ENCODE data around the gene MICAL1. TPM values are rescaled to one million over a fixed set of nuclear protein-coding genes. Genes with fewer than 3 reads are reported as not detected.

The MICAL1 gene
- total RNA-seq, 1 donor = 48.1 TPM

GRCh38 chr6:109458774-109459531, 3.4 kb upstream of the MICAL1 start:
- TF ChIP-seq CTCF (IDR thresholded peaks at IDR 0.05; ENCODE audit: insufficient read depth, low read length) = no peak
- DNase-seq (ENCODE audit: low read depth) = no peak
- no peak overlapping the region for H3K4me3 ChIP-seq (ENCODE audit: low read depth, low read length)

GRCh38 chr6:109457562-109457996, 2.0 kb upstream of the MICAL1 start:
- H3K4me3 ChIP-seq (ENCODE audit: low read depth, low read length) = no peak overlapping the region
- no peak for DNase-seq (ENCODE audit: low read depth)
- no peak for TF ChIP-seq CTCF (IDR thresholded peaks at IDR 0.05; ENCODE audit: insufficient read depth, low read length)

- peak overlapping the region; percentile 88 for H3K4me3 ChIP-seq (ENCODE audit: low read depth, low read length)
- no peak for TF ChIP-seq CTCF (IDR thresholded peaks at IDR 0.05; ENCODE audit: insufficient read depth, low read length)
- DNase-seq (ENCODE audit: low read depth) = peak; percentile 96
Measured at GRCh38 chr6:109456710-109457561, 1.4 kb upstream of the MICAL1 start.

- H3K4me3 ChIP-seq (ENCODE audit: low read depth, low read length) = peak overlapping the region; percentile 88
- no peak for DNase-seq (ENCODE audit: low read depth)
- no peak for TF ChIP-seq CTCF (IDR thresholded peaks at IDR 0.05; ENCODE audit: insufficient read depth, low read length)
Measured at GRCh38 chr6:109456111-109456583, 575 bp upstream of the MICAL1 start.

GRCh38 chr6:109454496-109455436, 806 bp downstream of the MICAL1 start:
- TF ChIP-seq CTCF (IDR thresholded peaks at IDR 0.05; ENCODE audit: insufficient read depth, low read length) = no peak
- H3K4me3 ChIP-seq (ENCODE audit: low read depth, low read length) = peak overlapping the region; percentile 88
- peak; percentile 35 for DNase-seq (ENCODE audit: low read depth)

All from fibroblast of the aortic adventitia (primary cell).